HEK293T (cell line): Measurements from ENCODE around the gene GRB14.

ENCODE experiments used
- ELF4 ChIP-seq: fragments of 450-650 bp; IDR thresholded peaks from 2 replicates; pipeline ENCODE4 v1.6.1; 2017; ENCODE audit warnings: antibody characterized with exemption
- FOXM1 ChIP-seq: fragments of 450-650 bp; IDR thresholded peaks from 2 replicates; pipeline ENCODE4 v1.6.1; 2017; ENCODE audit warnings: mild to moderate bottlenecking, borderline replicate concordance
- HDGF ChIP-seq: fragments of 450-650 bp; IDR thresholded peaks from 2 replicates; pipeline ENCODE4 v1.6.1; 2017; ENCODE audit warnings: antibody characterized with exemption, borderline replicate concordance
- LEF1 ChIP-seq: fragments of 450-650 bp; IDR thresholded peaks from 2 replicates; pipeline ENCODE4 v1.6.1; 2017; ENCODE audit warnings: mild to moderate bottlenecking, borderline replicate concordance
- NFRKB ChIP-seq: fragments of 450-650 bp; IDR thresholded peaks from 2 replicates; pipeline ENCODE4 v1.6.1; 2016; ENCODE audit warnings: mild to moderate bottlenecking, moderate library complexity
- SP1 ChIP-seq: fragments of 450-650 bp; IDR thresholded peaks from 2 replicates; pipeline ENCODE4 v1.6.1; 2017
- TARDBP ChIP-seq: fragments of 450-650 bp; IDR thresholded peaks from 2 replicates; pipeline ENCODE4 v1.6.1; 2016

DNA sequence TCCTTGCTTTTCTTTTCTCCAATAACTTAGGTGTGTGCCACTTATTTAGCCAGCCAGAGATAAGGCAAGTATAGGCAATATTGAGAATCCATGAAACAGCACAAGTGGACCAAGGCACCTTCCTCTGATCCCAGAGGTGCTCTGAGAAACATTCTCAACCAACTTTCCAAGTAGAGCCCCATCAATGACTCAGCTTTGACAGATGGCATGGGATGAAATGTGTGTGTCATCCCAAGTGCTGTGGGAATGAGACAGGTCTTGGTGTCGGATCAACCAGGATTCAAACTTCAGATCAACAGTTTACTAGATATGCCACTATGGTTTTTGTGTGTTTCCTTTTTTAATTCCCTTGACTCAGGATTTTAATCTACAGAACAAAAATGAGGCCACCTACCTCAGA is 164.0 kb downstream of the GRB14 start:
- no peak for TF ChIP-seq HDGF
- TF ChIP-seq TARDBP: no peak
- no peak for TF ChIP-seq FOXM1
- TF ChIP-seq SP1: no peak
- TF ChIP-seq NFRKB: no peak
- TF ChIP-seq LEF1: no peak
- no peak for TF ChIP-seq ELF4
